ENCODE results near the gene ZDHHC4. TPM values are rescaled to one million over a fixed set of nuclear protein-coding genes. Genes with fewer than 3 reads are reported as not detected.
"Not testable (repeated sequence)": the region's sequence is repeated elsewhere in the genome, so short reads cannot be mapped to it uniquely, and the experiment has no call there.

ZDHHC4 gene
- total and polyA plus RNA-seq, 2 of the 13 experiments (the other 11 are each of a cell fraction or from before 2014, with no cell fraction given), result 83.2 to 188 TPM

- TF ChIP-seq CTCF (CRISPR knock-in tag; IDR thresholded peaks at IDR 0.05), result peak; percentile 19; the same call in 1 of the 2 replicates
These were observed 2.2 kb downstream of the ZDHHC4 start (continued) for GRCh38 chr7:6579446-6579845.

- H3K9me3 ChIP-seq (ENCODE audit: low read length); FAIRE-seq; POLR2A ChIA-PET; CTCF ChIA-PET (ENCODE audit: low intra/inter-chr PET ratio, low total read pairs); ATAC-seq; H3K9ac ChIP-seq (ENCODE audit: insufficient read depth, low read depth, low read length); H3K4me3 ChIP-seq (replicated peaks in 1 of 3; ENCODE audit: insufficient read depth in 1 of 3, low read depth in 2 of 3, low read length in 3 of 3); in situ Hi-C loops (cut with HindIII; ENCODE audit: extremely low pct_ligation_motif_present, low pct_unique_long_range_greater_than_20kb); intact Hi-C loops (cut with micrococcal nuclease; ENCODE audit: unreplicated experiment); H3K79me2 ChIP-seq (ENCODE audit: insufficient read depth, low read length); H3K4me2 ChIP-seq (ENCODE audit: low read depth, low read length); H2AFZ ChIP-seq (ENCODE audit: low read length); H3K27me3 ChIP-seq (ENCODE audit: control insufficient read depth in 1 of 2, insufficient read depth in 2 of 2, low read length in 2 of 2); H3K27ac ChIP-seq (ENCODE audit: extremely low read length, insufficient read depth, low read length); BruUV-seq (replicated peaks); DNase-seq (ENCODE audit: low spot score); H4K20me1 ChIP-seq (ENCODE audit: insufficient read depth, low read length): not testable (repeated sequence)
- 96% methylated on average over 8 of the region's 8 CpGs for WGBS (ENCODE audit: low lambda C conversion rate)
- Histone ChIP-seq H3K4me1 (ENCODE audit: insufficient read depth, low read length) (peaks cover 28% of the 10 kb centered on the region), H3K36me3 (replicated peaks in 1 of 2; ENCODE audit: control insufficient read depth in 1 of 2, insufficient read depth in 2 of 2, low read length in 2 of 2) (peaks cover 16 to 44% of the 10 kb centered on the region in 2 experiments)
These were observed 8.6 kb downstream of the ZDHHC4 start for GRCh38 chr7:6585746-6586432.

DNA sequence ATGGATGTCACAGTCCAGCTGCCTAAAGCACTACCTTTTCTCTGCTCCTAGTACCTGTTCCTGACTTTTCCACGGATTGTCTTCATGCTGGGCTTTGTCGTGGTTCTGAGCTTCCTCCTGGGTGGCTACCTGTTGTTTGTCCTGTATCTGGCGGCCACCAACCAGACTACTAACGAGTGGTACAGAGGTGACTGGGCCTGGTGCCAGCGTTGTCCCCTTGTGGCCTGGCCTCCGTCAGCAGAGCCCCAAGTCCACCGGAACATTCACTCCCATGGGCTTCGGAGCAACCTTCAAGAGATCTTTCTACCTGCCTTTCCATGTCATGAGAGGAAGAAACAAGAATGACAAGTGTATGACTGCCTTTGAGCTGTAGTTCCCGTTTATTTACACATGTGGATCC is 11.3 kb downstream of the ZDHHC4 start:
- H3K27ac ChIP-seq (ENCODE audit: extremely low read length, insufficient read depth, low read length), result peak overlapping the region; percentile 71
- POLR2A ChIA-PET, result interaction anchor here (1.3 to 5.1 kb wide), 2 partner anchors 12 to 17 kb away, joined by 3 to 105 read pairs; partner anchors contain the start of gene ZDHHC4
- 11% methylated on average over 6 of the region's 9 CpGs for WGBS (ENCODE audit: low lambda C conversion rate)
- intact Hi-C loops (cut with micrococcal nuclease; ENCODE audit: unreplicated experiment) (no loop called here), in situ Hi-C loops (cut with HindIII; ENCODE audit: extremely low pct_ligation_motif_present, low pct_unique_long_range_greater_than_20kb) (no loop called here)
- peak overlapping the region; percentile 66 for H3K4me2 ChIP-seq (ENCODE audit: low read depth, low read length)
- H3K9ac ChIP-seq (ENCODE audit: insufficient read depth, low read depth, low read length), result peak overlapping the region; percentile 43
- H3K79me2 ChIP-seq (ENCODE audit: insufficient read depth, low read length), result peaks cover 11% of the 10 kb centered on the region
- CTCF ChIA-PET (ENCODE audit: low intra/inter-chr PET ratio, low total read pairs), result no interaction called here
- peak; percentile 51 for DNase-seq (ENCODE audit: low spot score)
- H3K9me3 ChIP-seq (ENCODE audit: low read length), result no peaks in the 10 kb centered on the region
- no TSS peak for BruUV-seq (replicated peaks)
- no peaks in the 10 kb centered on the region for H4K20me1 ChIP-seq (ENCODE audit: insufficient read depth, low read length)
- no peaks in the 10 kb centered on the region for H3K27me3 ChIP-seq (ENCODE audit: control insufficient read depth in 1 of 2, insufficient read depth in 2 of 2, low read length in 2 of 2)
- H3K4me1 ChIP-seq (ENCODE audit: insufficient read depth, low read length), result peaks cover 33% of the 10 kb centered on the region
- H3K4me3 ChIP-seq (replicated peaks in 1 of 3; ENCODE audit: insufficient read depth in 1 of 3, low read depth in 2 of 3, low read length in 3 of 3), result peak overlapping the region in 1 of 3 experiments; percentile 97; a peak in 1 of 6 replicates
- FAIRE-seq, result no peak
- ATAC-seq, result peak; percentile 49
- no peak overlapping the region for H2AFZ ChIP-seq (ENCODE audit: low read length)
- H3K36me3 ChIP-seq (replicated peaks in 1 of 2; ENCODE audit: control insufficient read depth in 1 of 2, insufficient read depth in 2 of 2, low read length in 2 of 2), result peaks cover 12 to 34% of the 10 kb centered on the region in 2 experiments
- TF ChIP-seq MNT (IDR thresholded peaks at IDR 0.05) (no peak), KDM5A (IDR thresholded peaks at IDR 0.05; ENCODE audit: borderline replicate concordance, low read length) (no peak), ZNF574 (CRISPR knock-in tag; IDR thresholded peaks at IDR 0.05) (peak; percentile 56), THAP7 (CRISPR knock-in tag; IDR thresholded peaks at IDR 0.05) (0 out of 2 replicates have a peak, but pooled peaks have one; percentile 28), FOXO1 (CRISPR knock-in tag; IDR thresholded peaks at IDR 0.05) (peak; percentile 7; the same call in 1 of the 2 replicates)
- TF ChIP-seq, protein P1, sequence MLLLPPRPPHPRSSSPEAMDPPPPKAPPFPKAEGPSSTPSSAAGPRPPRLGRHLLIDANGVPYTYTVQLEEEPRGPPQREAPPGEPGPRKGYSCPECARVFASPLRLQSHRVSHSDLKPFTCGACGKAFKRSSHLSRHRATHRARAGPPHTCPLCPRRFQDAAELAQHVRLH (CRISPR knock-in tag; IDR thresholded peaks at IDR 0.05; ENCODE audit: borderline replicate concordance, low read depth), result no peak
